GM19468 (cell line): ENCODE results near the gene KNCN.

Source experiments
- ATAC-seq: cut with Tn5 transposase; IDR thresholded peaks from one replicate; pipeline ENCODE4 v1.9.1; 2021; ENCODE audit warnings: mild to moderate bottlenecking, moderate library complexity, moderate number of reproducible peaks; ENCODE audit not compliant: unreplicated experiment; ENCODE audit errors: extremely low read depth

The KNCN gene

GRCh38 chr1:46510998-46511365 lies 40.5 kb downstream of the KNCN start:
- no peak for ATAC-seq

- no peak for ATAC-seq
Observed at GRCh38 chr1:46510341-46510997, 41.0 kb downstream of the KNCN start.

- ATAC-seq: no peak
Observed at GRCh38 chr1:46508757-46509156, 42.7 kb downstream of the KNCN start.

- no peak for ATAC-seq
Observed at GRCh38 chr1:46506470-46507219, 44.8 kb downstream of the KNCN start.

GRCh38 chr1:46503421-46503820 lies 48.0 kb downstream of the KNCN start:
- no peak for ATAC-seq

GRCh38 chr1:46501528-46501927 lies 49.9 kb downstream of the KNCN start:
- no peak for ATAC-seq

- no peak for ATAC-seq
Observed at GRCh38 chr1:46497665-46498064, 53.8 kb downstream of the KNCN start.

- no peak for ATAC-seq
Observed at GRCh38 chr1:46497020-46497419, 54.4 kb downstream of the KNCN start.

- no peak for ATAC-seq
Observed at GRCh38 chr1:46496505-46496904, 54.9 kb downstream of the KNCN start.

- ATAC-seq: no peak
Observed at GRCh38 chr1:46495778-46496177, 55.7 kb downstream of the KNCN start.
